RWPE1 (cell line): ENCODE data around the gene FOXP1.

Experiments
- CTCF ChIA-PET: fragments of 350-600 bp; sonication (Branson Sonifier 250); formaldehyde crosslinking; extraction: SDS; loops from one replicate; lab custom pipeline; 2021; lab: Yijun Ruan, JAX
- POLR2A ChIA-PET: fragments of 400-600 bp; formaldehyde crosslinking; extraction: SDS; loops from one replicate; lab custom pipeline; 2020; ENCODE audit warnings: antibody characterized with exemption; ENCODE audit not compliant: low non-redundant PET; lab: Yijun Ruan, JAX
- DNase-seq: peaks from one replicate; pipeline ENCODE4 v3.0.0; 2012; ENCODE audit warnings: low spot score
- H3K27ac ChIP-seq: fragments of 450-650 bp; 2 replicates; pipeline ENCODE4 v1.5.1; 2017
- CTCF ChIP-seq: fragments of 450-650 bp; conservative IDR thresholded peaks from 2 replicates; pipeline ENCODE4 v1.5.1; 2017; ENCODE audit warnings: low read depth, mild to moderate bottlenecking

FOXP1 gene

DNA sequence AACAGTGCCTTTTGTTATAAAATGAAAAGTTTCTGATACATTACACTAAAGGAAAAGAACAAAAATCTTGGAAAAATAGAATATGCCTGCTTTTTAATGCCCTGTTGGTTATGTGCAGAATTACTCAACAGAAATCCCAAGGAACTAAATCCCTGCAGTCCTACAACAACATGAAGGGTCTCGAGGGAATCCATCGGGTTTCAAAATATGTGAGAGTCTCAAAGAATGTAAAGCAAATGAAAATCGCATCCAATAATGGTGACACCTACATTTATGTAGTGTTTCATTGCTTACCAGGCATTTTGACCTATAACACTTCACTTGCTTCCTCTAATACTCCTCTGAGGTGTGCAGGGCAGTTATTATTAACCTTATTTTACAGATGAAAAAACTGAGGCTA is 411.3 kb downstream of the FOXP1 start:
- H3K27ac ChIP-seq = no peak overlapping the region
- no peak for TF ChIP-seq CTCF
- CTCF ChIA-PET = no interaction called here
- POLR2A ChIA-PET = no interaction called here
- no peak for DNase-seq

- no peak overlapping the region for H3K27ac ChIP-seq
- TF ChIP-seq CTCF = no peak
- DNase-seq = no peak
- ChIA-PET CTCF (no interaction called here), POLR2A (no interaction called here)
Measured at GRCh38 chr3:71171247-71171646, 412.3 kb downstream of the FOXP1 start.

GRCh38 chr3:71168880-71169411 is 414.6 kb downstream of the FOXP1 start:
- CTCF ChIA-PET = no interaction called here
- H3K27ac ChIP-seq = no peak overlapping the region
- POLR2A ChIA-PET = no interaction called here
- no peak for TF ChIP-seq CTCF
- DNase-seq = no peak

- POLR2A ChIA-PET = no interaction called here
Measured at GRCh38 chr3:71168121-71168721, 415.3 kb downstream of the FOXP1 start.

GRCh38 chr3:71166339-71167240 is 416.9 kb downstream of the FOXP1 start:
- no peak for TF ChIP-seq CTCF
- H3K27ac ChIP-seq = no peak overlapping the region
- POLR2A ChIA-PET = no interaction called here
- no peak for DNase-seq
- CTCF ChIA-PET = interaction anchor here (0.6 kb wide), 1 partner anchor 76 kb away, joined by 3 read pairs; no protein-coding TSS in a partner anchor

More at GRCh38 chr3:71168121-71168721, 415.3 kb downstream of the FOXP1 start:
- no peak for DNase-seq
- H3K27ac ChIP-seq = no peak overlapping the region
- TF ChIP-seq CTCF = no peak
- CTCF ChIA-PET = interaction anchor here (0.7 kb wide), 1 partner anchor 301 kb away, joined by 4 read pairs; no protein-coding TSS in a partner anchor

- no peak overlapping the region for H3K27ac ChIP-seq
- TF ChIP-seq CTCF = no peak
- CTCF ChIA-PET = interaction anchor here (0.6 to 0.7 kb wide), 3 partner anchors 10 to 478 kb away, joined by 3 to 4 read pairs (median 3); no protein-coding TSS in a partner anchor
- no peak for DNase-seq
- POLR2A ChIA-PET = no interaction called here
Measured at GRCh38 chr3:71164881-71165280, 418.6 kb downstream of the FOXP1 start.
